K562 (cell line): ENCODE measurements around the gene OBP2A. TPM values are rescaled to one million over a fixed set of nuclear protein-coding genes. Genes with fewer than 3 reads are reported as not detected.

ENCODE experiments used
- ATAC-seq: fragments of 200-7000 bp; cut with Tn5 transposase; 3 replicates; pipeline ENCODE4 v1.9.1; 2020; ENCODE audit warnings: moderate library complexity
- BruUV-seq: library from RNA; stranded (reverse); fragments of 400-500 nt; replicated peaks from 2 replicates; lab custom pipeline; 2021; lab: Mats Ljungman, UMichigan
- CTCF ChIA-PET: fragments of 300-600 bp; formaldehyde crosslinking; extraction: SDS; loops from one replicate; lab custom pipeline; 2021; ENCODE audit warnings: low intra/inter-chr PET ratio; lab: Yijun Ruan, JAX
- POLR2A ChIA-PET: fragments of 300-600, 350-650 bp; sonication (Branson Sonifier 250); formaldehyde crosslinking; extraction: SDS; loops from one replicate; lab custom pipeline; 2021; ENCODE audit warnings: antibody characterized with exemption, inconsistent platforms; lab: Yijun Ruan, JAX
- DNase-seq, 4 experiments: peaks; one replicate each; pipeline versions ENCODE4 v3.0.0 to v3.0.0-alpha.2; 2011 to 2018; ENCODE audit warnings: low spot score in 3 of 4, mixed read lengths in 3 of 4; ENCODE audit errors: extremely low read depth in 1 of 4
- FAIRE-seq: peaks from 2 replicates; lab custom pipeline; 2011; peaks lifted over from hg19 to GRCh38; lab: Jason Lieb, UNC
- H2AFZ ChIP-seq: 2 replicates; pipeline ENCODE4 v1.6.0; 2011; ENCODE audit warnings: low read depth, low read length, control low read depth, inconsistent platforms
- H3K27ac ChIP-seq: fragments of 200-600 bp; 3 replicates; pipeline ENCODE4 v1.8.0; 2011; ENCODE audit warnings: low read depth, mild to moderate bottlenecking, control low read depth, inconsistent platforms, low read length, moderate library complexity, mixed read lengths; ENCODE audit errors: extremely low read depth
- H3K27me3 ChIP-seq, 2 experiments: fragments of 300-600 bp in 1 of 2; 2 replicates in 1 of 2; 3 replicates in 1 of 2; pipeline versions ENCODE4 v1.6.0 to v1.8.0; 2011; ENCODE audit warnings: inconsistent platforms in 2 of 2, low read length in 2 of 2, mild to moderate bottlenecking in 1 of 2, mixed read lengths in 1 of 2, moderate library complexity in 1 of 2; ENCODE audit not compliant: control insufficient read depth in 2 of 2, insufficient read depth in 2 of 2
- H3K36me3 ChIP-seq: fragments of 300-600 bp; 3 replicates; pipeline ENCODE4 v1.8.0; 2011; ENCODE audit warnings: mild to moderate bottlenecking, low read length, inconsistent platforms; ENCODE audit not compliant: control insufficient read depth, insufficient read depth
- H3K4me1 ChIP-seq, 2 experiments: fragments of 200-600 bp in 1 of 2; replicated peaks in 1 of 2; 2 replicates in 1 of 2; 3 replicates in 1 of 2; pipeline versions ENCODE4 v1.5.1 to v1.8.0; 2011; ENCODE audit warnings: inconsistent platforms in 2 of 2, low read length in 2 of 2, mild to moderate bottlenecking in 1 of 2, mixed read lengths in 1 of 2, moderate library complexity in 1 of 2; ENCODE audit not compliant: control insufficient read depth in 2 of 2, insufficient read depth in 2 of 2
- H3K4me2 ChIP-seq: 2 replicates; pipeline ENCODE4 v1.6.1; 2011; ENCODE audit warnings: low read length, control low read depth, inconsistent platforms, mixed read lengths; ENCODE audit not compliant: insufficient read depth
- H3K4me3 ChIP-seq: fragments of 200-600 bp; sonication (generic), shearing (Covaris generic); 2 replicates; pipeline ENCODE4 v1.5.1; 2016; ENCODE audit warnings: control low read depth, inconsistent platforms
- H3K79me2 ChIP-seq: fragments of 200-600 bp; 3 replicates; pipeline ENCODE4 v1.8.0; 2011; ENCODE audit warnings: low read length, inconsistent platforms; ENCODE audit not compliant: control insufficient read depth, insufficient read depth
- H3K9ac ChIP-seq, 2 experiments: 2 replicates each; pipeline versions ENCODE4 v1.6.0 to v1.6.1; 2011; ENCODE audit warnings: low read depth in 2 of 2, low read length in 2 of 2, control low read depth in 1 of 2, inconsistent platforms in 1 of 2, mild to moderate bottlenecking in 1 of 2, mixed read lengths in 1 of 2; ENCODE audit not compliant: insufficient read depth in 1 of 2
- H3K9me1 ChIP-seq: one replicate; pipeline ENCODE4 v1.6.0; 2011; ENCODE audit warnings: inconsistent platforms, mild to moderate bottlenecking, low read length, moderate library complexity; ENCODE audit not compliant: control insufficient read depth, insufficient read depth
- H3K9me3 ChIP-seq: replicated peaks from 2 replicates; pipeline ENCODE4 v1.5.1; 2011; ENCODE audit warnings: low read depth, low read length, inconsistent platforms; ENCODE audit not compliant: control insufficient read depth, insufficient read depth
- H4K20me1 ChIP-seq: replicated peaks from 2 replicates; pipeline ENCODE4 v1.6.1; 2011; ENCODE audit warnings: low read length, inconsistent platforms, mixed read lengths; ENCODE audit not compliant: control insufficient read depth, insufficient read depth
- FUS ChIP-seq: fragments of 200-400 bp; formaldehyde crosslinking; optimal IDR thresholded peaks from 2 replicates; pipeline ENCODE3; 2017; ENCODE audit warnings: low read depth, low read length
- NR1H2 ChIP-seq: sonication (generic); formaldehyde crosslinking; IDR thresholded peaks from 2 replicates; pipeline ENCODE4 v1.4.0; 2020; ENCODE audit warnings: mild to moderate bottlenecking, missing genetic modification reagents
- POLR2AphosphoS5 ChIP-seq: IDR thresholded peaks from 2 replicates; pipeline ENCODE4 v1.6.1; 2011; ENCODE audit warnings: mild to moderate bottlenecking, low read depth, low read length, moderate library complexity; ENCODE audit not compliant: control insufficient read depth, insufficient read depth
- SMARCC2 ChIP-seq: fragments of 450-650 bp; IDR thresholded peaks from 2 replicates; pipeline ENCODE4 v1.6.1; 2017; ENCODE audit warnings: antibody characterized with exemption, moderate library complexity, mild to moderate bottlenecking, low read depth
- THAP12 ChIP-seq: fragments of 250-450 bp; sonication (Bioruptor Pico); IDR thresholded peaks from 2 replicates; pipeline ENCODE4 v1.9.0; 2021; ENCODE audit warnings: mild to moderate bottlenecking, inconsistent platforms
- ZFX ChIP-seq: sonication (generic); formaldehyde crosslinking; IDR thresholded peaks from 2 replicates; pipeline ENCODE4 v1.8.0; 2022; ENCODE audit warnings: mild to moderate bottlenecking, missing genetic modification reagents, moderate library complexity
- ZNF165 ChIP-seq: fragments of 250-450 bp; sonication (Bioruptor Pico); IDR thresholded peaks from 2 replicates; pipeline ENCODE4 v1.4.0; 2020; ENCODE audit warnings: borderline replicate concordance
- WGBS: fragments of 100-300 bp; shearing (Covaris generic); methylation state at CpG from one replicate; pipeline ENCODE4 v1.1.6; 2016; ENCODE audit warnings: low coverage, mixed read lengths; ENCODE audit not compliant: insufficient coverage; ENCODE audit errors: missing lambda C conversion rate; 5-methylcytosine and 5-hydroxymethylcytosine counted together
- in situ Hi-C: fragments of 300-500 bp; cut with MboI; formaldehyde crosslinking; loops from 4 replicates; pipeline ENCODE4 v1.15.0; 2018; ENCODE audit warnings: inconsistent platforms, mixed read lengths
- intact Hi-C: fragments of 100-400 bp; cut with micrococcal nuclease; formaldehyde crosslinking; loops from 2 replicates; pipeline ENCODE4 v1.14.2; 2022
- polyA plus RNA-seq, 8 experiments: library from polyadenylated mRNA; depleted of rRNA in 4 of 8; stranded (reverse) in 5 of 8; unstranded in 3 of 8; fragments of >200 nt; fragmentation: Nextera tagmentation in 2 of 8; fragmentation: Illumina TruSeq in 1 of 8; extraction: Ambion mirVana in 2 of 8; extraction: Trizol in 1 of 8; gene quantifications; 2 replicates each; pipeline versions ENCODE4 v1.2.1 to v1.2.3, GENCODE V29; 2011 to 2014; ENCODE audit warnings: inconsistent platforms in 1 of 8, missing spikeins in 1 of 8
- total RNA-seq, 7 experiments: library from RNA; depleted of rRNA in 6 of 7; stranded (reverse); fragments of >200 nt in 6 of 7; fragmentation: Illumina TruSeq in 2 of 7; extraction: Trizol in 2 of 7; gene quantifications; 2 replicates each; pipeline versions ENCODE4 v1.2.1 to v1.2.3, GENCODE V29; 2011 to 2021; ENCODE audit warnings: low replicate concordance in 1 of 7
- TF ChIP-seq, protein P1 (sequence below), 2 experiments: fragments of 450-650 bp; IDR thresholded peaks; 2 replicates each; pipeline ENCODE4 v1.6.1; 2016; ENCODE audit warnings: mild to moderate bottlenecking in 2 of 2, borderline replicate concordance in 1 of 2, low read depth in 1 of 2, moderate library complexity in 1 of 2

OBP2A gene
- total and polyA plus RNA-seq, 9 of the 15 experiments (the other 6 are each of a cell fraction or from before 2014, with no cell fraction given) = not detected

DNA sequence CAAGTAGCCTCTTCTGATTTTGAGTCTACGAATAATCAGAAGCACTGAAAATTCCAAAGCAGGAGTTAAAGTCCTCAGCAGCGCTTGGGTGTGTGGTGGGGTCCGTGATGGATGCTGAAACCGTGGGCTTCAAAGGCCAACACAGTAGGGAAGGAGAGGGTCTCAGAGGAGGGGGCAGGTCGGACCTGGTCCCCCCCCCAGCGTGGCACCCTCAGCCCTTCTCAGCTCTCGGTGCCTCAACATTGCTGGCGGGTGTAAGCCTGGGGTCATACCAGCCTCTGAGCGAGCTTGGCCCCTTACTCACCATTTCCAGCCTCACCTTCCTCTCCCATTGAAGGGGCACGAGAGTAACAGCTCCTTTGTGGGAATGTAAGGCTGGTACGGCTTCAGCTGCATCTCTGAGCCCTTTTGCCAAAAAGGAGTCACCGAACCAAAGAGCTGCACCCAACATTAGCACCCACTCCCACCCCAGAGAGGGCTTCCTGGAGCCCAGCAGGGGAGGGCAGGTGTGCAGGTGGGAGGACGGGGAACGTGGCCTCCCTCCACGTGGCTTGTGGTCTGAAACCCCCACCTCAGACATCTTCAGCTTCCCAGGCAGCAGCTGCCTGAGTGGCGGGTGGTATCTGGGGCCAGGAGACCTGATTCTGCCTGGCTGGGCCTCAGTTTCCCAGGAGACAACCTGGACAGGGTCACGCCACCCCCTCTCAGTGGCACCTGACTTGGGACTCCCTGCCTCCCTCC, 31.4 kb upstream of the OBP2A start:
- in situ Hi-C loops (no loop called here), intact Hi-C loops (no loop called here)
- H3K9me3 ChIP-seq = no peaks in the 10 kb centered on the region
- no peak for ATAC-seq
- H3K27me3 ChIP-seq = 0 out of 5 replicates have a peak, but pooled peaks cover 0 to 2% of the 10 kb centered on the region in 2 experiments
- POLR2A ChIA-PET = interaction anchor here (0.6 to 1.5 kb wide), 2 partner anchors 9 to 730 kb away, joined by 3 to 9 read pairs; no protein-coding TSS in a partner anchor
- WGBS = 43% methylated on average over 9 of the region's 17 CpGs
- CTCF ChIA-PET = no interaction called here
- no peaks in the 10 kb centered on the region for H3K36me3 ChIP-seq
- no peak overlapping the region for H3K4me2 ChIP-seq
- no peak for DNase-seq
- H3K4me3 ChIP-seq = no peak overlapping the region
- no peaks in the 10 kb centered on the region for H4K20me1 ChIP-seq
- no peak overlapping the region; a peak in 1 of 4 replicates for H3K9ac ChIP-seq
- peaks cover 22% of the 10 kb centered on the region in 2 experiments for H3K4me1 ChIP-seq
- TF ChIP-seq ZNF165 (CRISPR knock-in tag) (no peak), ZFX (CRISPR knock-in tag) (no peak), SMARCC2 (no peak), POLR2AphosphoS5 (no peak), FUS (no peak), NR1H2 (CRISPR knock-in tag) (no peak), THAP12 (CRISPR knock-in tag) (no peak)
- TF ChIP-seq, protein P1, sequence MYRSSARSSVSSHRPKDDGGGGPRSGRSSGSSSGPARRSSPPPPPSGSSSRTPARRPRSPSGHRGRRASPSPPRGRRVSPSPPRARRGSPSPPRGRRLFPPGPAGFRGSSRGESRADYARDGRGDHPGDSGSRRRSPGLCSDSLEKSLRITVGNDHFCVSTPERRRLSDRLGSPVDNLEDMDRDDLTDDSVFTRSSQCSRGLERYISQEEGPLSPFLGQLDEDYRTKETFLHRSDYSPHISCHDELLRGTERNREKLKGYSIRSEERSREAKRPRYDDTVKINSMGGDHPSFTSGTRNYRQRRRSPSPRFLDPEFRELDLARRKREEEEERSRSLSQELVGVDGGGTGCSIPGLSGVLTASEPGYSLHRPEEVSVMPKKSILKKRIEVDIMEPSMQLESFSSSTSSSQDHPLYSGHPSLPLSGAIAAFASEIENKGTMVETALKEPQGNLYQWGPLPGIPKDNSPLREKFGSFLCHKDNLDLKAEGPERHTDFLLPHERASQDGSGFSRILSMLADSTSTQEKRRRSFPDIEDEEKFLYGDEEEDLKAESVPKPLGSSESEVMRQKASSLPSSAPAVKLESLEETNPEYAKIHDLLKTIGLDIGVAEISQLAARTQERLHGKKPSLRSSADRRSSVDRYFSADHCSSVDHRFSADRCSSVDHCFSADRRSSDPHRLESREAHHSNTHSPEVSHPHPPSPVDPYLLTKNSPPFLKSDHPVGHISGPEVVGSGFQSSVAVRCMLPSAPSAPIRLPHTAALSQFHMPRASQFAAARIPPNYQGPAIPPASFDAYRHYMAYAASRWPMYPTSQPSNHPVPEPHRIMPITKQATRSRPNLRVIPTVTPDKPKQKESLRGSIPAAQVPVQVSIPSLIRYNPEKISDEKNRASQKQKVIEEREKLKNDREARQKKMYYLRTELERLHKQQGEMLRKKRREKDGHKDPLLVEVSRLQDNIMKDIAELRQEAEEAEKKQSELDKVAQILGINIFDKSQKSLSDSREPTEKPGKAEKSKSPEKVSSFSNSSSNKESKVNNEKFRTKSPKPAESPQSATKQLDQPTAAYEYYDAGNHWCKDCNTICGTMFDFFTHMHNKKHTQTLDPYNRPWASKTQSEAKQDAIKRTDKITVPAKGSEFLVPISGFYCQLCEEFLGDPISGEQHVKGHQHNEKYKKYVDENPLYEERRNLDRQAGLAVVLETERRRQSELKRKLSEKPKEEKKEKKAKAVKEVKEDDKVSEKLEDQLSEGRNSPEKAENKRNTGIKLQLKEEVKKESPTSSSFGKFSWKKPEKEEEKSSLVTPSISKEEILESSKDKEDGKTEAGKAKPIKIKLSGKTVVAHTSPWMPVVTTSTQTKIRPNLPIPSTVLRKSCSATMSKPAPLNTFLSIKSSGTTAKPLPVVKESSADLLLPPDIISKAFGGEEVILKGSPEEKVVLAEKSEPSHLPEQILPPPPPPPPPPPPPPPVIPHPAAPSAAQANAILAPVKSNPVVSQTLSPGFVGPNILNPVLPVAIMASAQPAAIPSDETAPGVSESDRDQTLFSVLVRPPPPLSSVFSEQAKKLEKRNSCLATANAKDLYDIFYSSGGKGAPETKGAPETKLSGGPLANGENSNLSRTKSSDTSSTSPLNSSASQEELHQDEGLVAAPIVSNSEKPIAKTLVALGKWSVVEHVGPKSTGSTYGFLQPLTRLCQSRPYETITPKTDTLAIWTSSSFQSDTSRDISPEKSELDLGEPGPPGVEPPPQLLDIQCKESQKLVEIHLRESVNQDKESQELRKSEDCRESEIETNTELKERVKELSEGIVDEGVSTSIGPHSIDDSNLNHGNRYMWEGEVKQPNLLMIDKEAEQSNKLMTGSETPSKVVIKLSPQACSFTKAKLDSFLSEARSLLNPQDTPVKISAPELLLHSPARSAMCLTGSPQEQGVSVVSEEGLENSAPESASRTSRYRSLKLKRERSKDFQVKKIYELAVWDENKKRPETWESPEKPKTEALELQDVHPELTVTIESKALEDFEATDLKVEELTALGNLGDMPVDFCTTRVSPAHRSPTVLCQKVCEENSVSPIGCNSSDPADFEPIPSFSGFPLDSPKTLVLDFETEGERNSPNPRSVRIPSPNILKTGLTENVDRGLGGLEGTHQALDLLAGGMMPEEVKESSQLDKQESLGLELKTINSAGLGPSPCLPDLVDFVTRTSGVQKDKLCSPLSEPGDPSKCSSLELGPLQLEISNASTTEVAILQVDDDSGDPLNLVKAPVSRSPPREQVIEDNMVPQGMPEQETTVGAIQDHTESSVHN (IDR thresholded peaks at IDR 0.05; ENCODE audit: borderline replicate concordance in 1 of 2, low read depth in 1 of 2) = no peak
- TF ChIP-seq, all 486 proteins: peak for 0
- no TSS peak for BruUV-seq
- Histone ChIP-seq H3K9me1 (no peaks in the 10 kb centered on the region), H2AFZ (no peak overlapping the region), H3K27ac (no peak overlapping the region), H3K79me2 (no peaks in the 10 kb centered on the region)
- no peak for FAIRE-seq
